ENCODE results near the gene BUD23.

BUD23 gene

DNA sequence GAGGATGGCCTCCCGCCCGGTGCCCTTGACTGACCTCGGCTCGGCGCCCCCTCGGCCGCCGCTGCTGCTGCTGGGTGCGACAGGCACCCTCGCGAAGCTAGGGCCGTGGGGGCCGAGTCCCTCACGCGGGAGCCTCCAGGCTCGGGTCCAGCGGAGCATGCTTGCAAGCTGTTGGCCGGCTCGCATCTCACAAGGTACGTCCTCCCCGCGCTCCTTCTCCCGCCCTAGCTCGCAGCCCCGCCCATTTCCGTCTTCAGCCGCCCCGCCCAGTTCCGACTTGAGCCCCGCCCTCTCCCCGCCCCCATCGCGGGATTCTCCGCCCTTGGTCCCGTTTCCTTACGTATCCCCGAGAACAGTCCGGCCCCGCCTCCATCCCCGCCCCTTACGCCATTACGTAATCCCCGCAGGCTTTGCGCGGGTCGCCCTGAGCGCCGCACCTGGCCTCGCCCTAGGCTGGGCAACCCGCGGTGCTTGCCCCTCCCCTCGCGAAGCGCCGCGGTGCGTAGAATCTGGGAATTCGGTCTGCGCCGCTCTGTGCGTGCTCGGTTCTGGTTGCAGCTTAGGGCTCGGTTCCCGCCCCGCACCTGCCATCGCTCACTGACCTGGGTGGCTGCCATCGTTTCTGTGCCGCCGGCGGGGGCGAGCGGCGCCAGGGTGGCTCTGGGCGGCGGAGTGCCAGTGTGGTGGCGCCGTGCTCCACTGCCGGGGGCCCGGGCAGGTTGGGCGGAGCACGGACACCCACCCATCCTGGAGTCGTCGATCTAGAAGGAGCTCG, 55.4 kb downstream of the BUD23 start, which contains the start of gene ABHD11:
TSS of gene ABHD11 (minus strand) at position 191 of the 775 bp plus-strand sequence. CDS start at position 159, 32 bp downstream.
- Histone ChIP-seq H3K9ac (ENCODE audit: low read depth, low read length) (peak within 1 kb of the TSS; percentile 90), H3K4me1 (ENCODE audit: insufficient read depth, low read length) (peaks cover 25% of the 10 kb centered on the region; the same call in 1 of the 2 replicates), H3K27ac (ENCODE audit: low read length) (peak within 1 kb of the TSS; percentile 53), H3K36me3 (ENCODE audit: insufficient read depth, low read depth, low read length) (peaks cover 21% of the 10 kb centered on the region), H3K9me3 (ENCODE audit: insufficient read depth, low read depth, low read length) (no peaks in the 10 kb centered on the region), H3K27me3 (ENCODE audit: insufficient read depth, low read length) (peaks cover 13% of the 10 kb centered on the region; the same call in 1 of the 2 replicates), H3K4me3 (ENCODE audit: low read length) (peak within 1 kb of the TSS; percentile 91)

DNA sequence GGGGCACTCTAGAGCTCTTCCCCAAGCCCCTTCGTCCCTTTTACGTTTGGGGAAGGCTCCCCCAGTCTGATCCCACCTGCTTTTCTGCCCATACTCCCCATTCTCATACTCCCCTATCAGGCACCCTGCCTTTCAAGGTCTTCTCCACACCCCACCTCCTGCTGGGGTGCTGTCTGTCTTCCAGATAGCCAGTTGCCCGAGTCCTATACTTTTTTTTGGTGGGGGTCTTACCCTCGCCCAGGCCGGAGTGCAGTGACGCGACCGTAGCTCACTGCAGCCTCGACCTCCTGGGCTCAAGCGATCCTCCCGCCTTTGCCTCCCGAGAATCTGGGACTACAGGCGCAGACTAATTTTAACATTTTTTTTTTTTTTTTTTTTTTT, 56.0 kb downstream of the BUD23 start:
- H3K27ac ChIP-seq (ENCODE audit: low read length) = peak overlapping the region; percentile 53
- peaks cover 25% of the 10 kb centered on the region; the same call in 1 of the 2 replicates for H3K4me1 ChIP-seq (ENCODE audit: insufficient read depth, low read length)
- H3K4me3 ChIP-seq (ENCODE audit: low read length) = peak overlapping the region; percentile 81
- H3K9me3 ChIP-seq (ENCODE audit: insufficient read depth, low read depth, low read length) = no peaks in the 10 kb centered on the region
- peak overlapping the region; percentile 90 for H3K9ac ChIP-seq (ENCODE audit: low read depth, low read length)
- H3K36me3 ChIP-seq (ENCODE audit: insufficient read depth, low read depth, low read length) = peaks cover 21% of the 10 kb centered on the region
- peaks cover 13% of the 10 kb centered on the region; the same call in 1 of the 2 replicates for H3K27me3 ChIP-seq (ENCODE audit: insufficient read depth, low read length)

DNA sequence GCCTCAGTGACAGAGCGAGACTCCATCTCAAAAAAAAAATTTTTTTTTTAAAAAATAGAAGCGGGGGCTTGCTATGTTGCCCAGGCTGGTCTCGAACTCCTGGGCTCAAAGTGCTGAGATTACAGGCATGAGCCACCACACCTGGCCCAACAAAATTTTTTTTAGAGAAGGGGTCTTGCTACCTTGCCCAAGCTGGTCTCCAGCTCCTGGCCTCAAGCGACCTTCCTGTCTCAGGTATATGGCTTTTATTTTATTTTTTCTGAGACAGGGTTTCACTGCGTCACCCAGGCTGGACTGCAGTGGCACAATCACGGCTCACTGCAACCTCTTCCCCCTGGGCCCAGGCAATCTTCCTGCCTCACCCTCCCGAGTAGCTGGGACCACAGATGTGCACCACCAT, 56.8 kb downstream of the BUD23 start:
- H3K4me1 ChIP-seq (ENCODE audit: insufficient read depth, low read length) = peaks cover 25% of the 10 kb centered on the region; the same call in 1 of the 2 replicates
- no peak overlapping the region for H3K4me3 ChIP-seq (ENCODE audit: low read length)
- H3K9ac ChIP-seq (ENCODE audit: low read depth, low read length) = no peak overlapping the region
- H3K27me3 ChIP-seq (ENCODE audit: insufficient read depth, low read length) = peaks cover 13% of the 10 kb centered on the region; the same call in 1 of the 2 replicates
- H3K36me3 ChIP-seq (ENCODE audit: insufficient read depth, low read depth, low read length) = peaks cover 21% of the 10 kb centered on the region
- no peak overlapping the region for H3K27ac ChIP-seq (ENCODE audit: low read length)
- no peaks in the 10 kb centered on the region for H3K9me3 ChIP-seq (ENCODE audit: insufficient read depth, low read depth, low read length)

DNA sequence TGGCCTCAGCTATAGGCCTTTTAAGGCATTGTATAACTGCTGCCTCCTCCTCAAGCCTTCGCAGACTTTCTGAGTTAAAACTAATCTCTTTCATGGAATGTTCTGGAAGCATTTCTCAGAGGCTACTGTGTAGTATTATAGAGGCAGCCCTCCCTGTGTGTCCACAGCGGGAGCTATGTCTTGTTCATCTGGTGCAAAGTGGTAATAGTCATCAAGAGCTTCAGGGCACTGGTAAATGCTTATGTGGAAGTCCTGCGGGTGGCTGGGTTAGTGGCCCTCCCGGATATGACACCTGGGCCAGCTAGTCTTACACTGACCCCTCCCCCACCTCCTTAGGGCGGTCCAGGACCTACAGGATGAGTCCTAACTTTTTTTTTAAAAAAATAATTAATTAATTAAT, 57.4 kb downstream of the BUD23 start:
- Histone ChIP-seq H3K9ac (ENCODE audit: low read depth, low read length) (no peak overlapping the region), H3K9me3 (ENCODE audit: insufficient read depth, low read depth, low read length) (no peaks in the 10 kb centered on the region), H3K27ac (ENCODE audit: low read length) (no peak overlapping the region), H3K36me3 (ENCODE audit: insufficient read depth, low read depth, low read length) (peaks cover 19% of the 10 kb centered on the region), H3K27me3 (ENCODE audit: insufficient read depth, low read length) (peaks cover 13% of the 10 kb centered on the region; the same call in 1 of the 2 replicates), H3K4me1 (ENCODE audit: insufficient read depth, low read length) (peaks cover 25% of the 10 kb centered on the region; the same call in 1 of the 2 replicates), H3K4me3 (ENCODE audit: low read length) (no peak overlapping the region)

DNA sequence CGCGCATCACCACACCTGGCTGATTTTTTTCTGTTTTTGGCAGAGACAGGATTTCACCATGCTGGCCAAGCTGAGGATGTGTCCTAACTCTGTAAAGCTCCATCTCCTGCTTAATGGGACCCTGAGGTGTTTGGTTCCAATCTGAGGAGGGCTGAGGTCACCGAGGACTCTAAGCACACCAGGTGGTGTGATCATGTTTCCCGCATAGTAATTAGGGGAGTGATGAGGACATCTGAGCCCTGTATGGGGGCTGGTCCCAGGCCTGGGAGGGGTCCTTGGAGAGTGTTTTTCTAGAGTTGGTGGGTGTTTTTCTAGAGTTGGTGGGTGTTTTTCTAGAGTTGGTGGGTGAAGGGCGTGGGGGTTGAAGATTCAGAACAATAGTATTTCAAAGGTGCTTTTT, 58.2 kb downstream of the BUD23 start:
- Histone ChIP-seq H3K9me3 (ENCODE audit: insufficient read depth, low read depth, low read length) (no peaks in the 10 kb centered on the region), H3K4me3 (ENCODE audit: low read length) (no peak overlapping the region), H3K4me1 (ENCODE audit: insufficient read depth, low read length) (peaks cover 25% of the 10 kb centered on the region; the same call in 1 of the 2 replicates), H3K36me3 (ENCODE audit: insufficient read depth, low read depth, low read length) (peaks cover 12% of the 10 kb centered on the region), H3K27me3 (ENCODE audit: insufficient read depth, low read length) (peaks cover 13% of the 10 kb centered on the region; the same call in 1 of the 2 replicates), H3K9ac (ENCODE audit: low read depth, low read length) (peak overlapping the region; percentile 84; the same call in 1 of the 2 replicates), H3K27ac (ENCODE audit: low read length) (no peak overlapping the region)

DNA sequence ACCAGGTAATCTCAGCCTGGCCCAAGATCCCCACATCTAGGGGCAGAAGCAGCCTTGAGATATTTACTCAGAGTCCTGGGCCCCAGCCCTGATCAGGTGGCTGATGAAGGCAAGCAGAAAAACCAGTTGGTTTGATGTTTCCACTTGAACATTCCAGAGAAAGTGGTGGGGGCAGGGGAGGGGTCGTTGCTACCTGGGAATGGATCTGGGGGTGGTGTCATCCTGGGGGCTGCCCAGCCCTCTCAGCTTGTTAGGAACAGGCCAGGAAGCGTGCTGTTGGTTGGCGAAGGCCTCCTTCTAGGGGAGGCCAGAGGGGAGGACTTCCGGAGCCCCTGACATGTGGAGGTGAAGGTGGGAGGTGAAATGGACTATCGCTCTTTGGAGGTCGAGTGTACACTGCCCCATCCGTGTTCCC, 58.9 kb downstream of the BUD23 start:
- Histone ChIP-seq H3K9ac (ENCODE audit: low read depth, low read length) (peak overlapping the region; percentile 84), H3K4me3 (ENCODE audit: low read length) (peak overlapping the region; percentile 55; the same call in 1 of the 2 replicates), H3K36me3 (ENCODE audit: insufficient read depth, low read depth, low read length) (peaks cover 5% of the 10 kb centered on the region), H3K4me1 (ENCODE audit: insufficient read depth, low read length) (peaks cover 25% of the 10 kb centered on the region; the same call in 1 of the 2 replicates), H3K27ac (ENCODE audit: low read length) (peak overlapping the region; percentile 68), H3K9me3 (ENCODE audit: insufficient read depth, low read depth, low read length) (no peaks in the 10 kb centered on the region), H3K27me3 (ENCODE audit: insufficient read depth, low read length) (peaks cover 13% of the 10 kb centered on the region; the same call in 1 of the 2 replicates)

DNA sequence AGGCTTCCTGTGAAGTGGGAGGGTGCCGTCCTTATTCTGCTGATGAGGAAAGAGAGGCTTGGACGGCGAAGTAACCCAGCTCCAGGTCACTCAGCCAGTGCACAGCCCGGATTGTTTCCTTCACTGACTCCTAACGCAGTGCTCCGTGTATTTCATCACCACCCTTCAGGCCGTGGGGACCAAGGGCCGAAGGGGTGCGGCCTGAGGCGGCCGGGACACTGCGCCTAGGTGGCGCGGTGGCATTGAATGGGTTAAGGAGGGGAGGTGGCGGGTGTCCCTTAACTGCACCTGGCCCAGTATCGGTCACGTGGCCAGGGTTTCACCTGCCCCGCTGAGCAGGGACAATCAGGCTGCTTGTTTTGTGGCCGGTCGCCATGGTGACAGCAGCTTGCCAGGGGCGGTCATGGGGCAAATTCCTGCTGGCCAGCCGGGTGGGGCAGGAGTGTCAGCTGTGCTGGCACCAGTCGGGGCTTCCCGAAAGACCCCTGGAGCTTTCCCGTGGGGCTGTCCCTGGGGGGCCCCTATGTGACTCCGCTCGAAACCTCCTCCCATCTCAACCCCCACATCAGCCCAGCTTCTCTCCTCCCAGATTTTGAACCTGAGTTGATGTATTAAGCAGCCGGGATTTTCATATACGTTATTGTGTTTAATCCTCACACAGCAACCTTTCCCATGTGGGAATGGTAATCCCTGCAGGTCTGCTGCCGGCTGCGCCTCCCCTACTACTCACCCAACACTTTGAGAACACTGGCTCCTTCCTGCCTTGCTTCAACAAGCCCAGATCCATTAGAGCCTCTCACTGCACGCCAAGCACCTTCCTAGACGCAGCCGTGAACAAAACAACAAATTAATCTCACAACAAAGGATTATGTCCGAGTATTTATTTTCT, 59.6 kb downstream of the BUD23 start:
- H3K36me3 ChIP-seq (ENCODE audit: insufficient read depth, low read depth, low read length) = no peaks in the 10 kb centered on the region
- peak overlapping the region; percentile 68 for H3K27ac ChIP-seq (ENCODE audit: low read length)
- no peaks in the 10 kb centered on the region for H3K9me3 ChIP-seq (ENCODE audit: insufficient read depth, low read depth, low read length)
- peaks cover 13% of the 10 kb centered on the region; the same call in 1 of the 2 replicates for H3K27me3 ChIP-seq (ENCODE audit: insufficient read depth, low read length)
- H3K9ac ChIP-seq (ENCODE audit: low read depth, low read length) = peak overlapping the region; percentile 84
- H3K4me1 ChIP-seq (ENCODE audit: insufficient read depth, low read length) = peaks cover 25% of the 10 kb centered on the region; the same call in 1 of the 2 replicates
- peak overlapping the region; percentile 55; the same call in 1 of the 2 replicates for H3K4me3 ChIP-seq (ENCODE audit: low read length)

DNA sequence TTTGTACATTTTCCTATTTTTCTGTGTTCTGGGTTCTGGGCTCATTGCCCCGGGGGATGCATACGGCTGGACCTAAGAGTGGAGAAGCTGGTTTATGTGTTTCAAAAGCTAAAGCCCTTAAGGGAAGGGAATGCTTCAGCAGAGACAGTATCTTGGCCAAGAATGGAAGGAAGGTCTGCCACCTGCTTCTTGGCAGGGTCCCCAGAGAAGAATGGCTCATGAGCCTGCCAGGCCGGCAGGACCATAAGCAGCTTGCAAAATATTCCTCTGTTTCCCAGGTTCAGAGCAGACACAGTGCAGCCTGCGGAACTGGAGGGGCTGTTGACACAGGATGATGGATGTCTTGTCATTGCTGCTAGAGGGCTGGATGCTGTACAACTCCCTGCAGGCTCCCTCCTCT, 63.0 kb downstream of the BUD23 start:
- no peak overlapping the region for H3K9ac ChIP-seq (ENCODE audit: low read depth, low read length)
- H3K36me3 ChIP-seq (ENCODE audit: insufficient read depth, low read depth, low read length) = no peaks in the 10 kb centered on the region
- no peak overlapping the region for H3K27ac ChIP-seq (ENCODE audit: low read length)
- H3K4me1 ChIP-seq (ENCODE audit: insufficient read depth, low read length) = peaks cover 18% of the 10 kb centered on the region; the same call in 1 of the 2 replicates
- no peaks in the 10 kb centered on the region; the same call in 1 of the 2 replicates for H3K27me3 ChIP-seq (ENCODE audit: insufficient read depth, low read length)
- no peak overlapping the region for H3K4me3 ChIP-seq (ENCODE audit: low read length)
- H3K9me3 ChIP-seq (ENCODE audit: insufficient read depth, low read depth, low read length) = no peaks in the 10 kb centered on the region
